IPS-18a (cell line): ENCODE data around the gene CTNND2.

ENCODE experiments used
- H3K27ac ChIP-seq: one replicate; pipeline ENCODE4 v1.5.1; 2013; ENCODE audit warnings: low read length
- H3K27me3 ChIP-seq: one replicate; pipeline ENCODE4 v1.6.1; 2013; ENCODE audit warnings: mild to moderate bottlenecking, low read length; ENCODE audit not compliant: control insufficient read depth, insufficient read depth
- H3K36me3 ChIP-seq: one replicate; pipeline ENCODE4 v1.6.1; 2013; ENCODE audit warnings: low read depth, low read length; ENCODE audit not compliant: control insufficient read depth
- H3K4me1 ChIP-seq: one replicate; pipeline ENCODE4 v1.6.1; 2013; ENCODE audit warnings: low read depth, low read length; ENCODE audit not compliant: control insufficient read depth
- H3K4me3 ChIP-seq: one replicate; pipeline ENCODE4 v1.5.1; 2013; ENCODE audit warnings: low read length
- H3K9ac ChIP-seq: one replicate; pipeline ENCODE4 v1.6.1; 2013; ENCODE audit warnings: mild to moderate bottlenecking, low read length, moderate library complexity
- H3K9me3 ChIP-seq: one replicate; pipeline ENCODE4 v1.6.1; 2013; ENCODE audit warnings: low read depth, low read length; ENCODE audit not compliant: control insufficient read depth

The CTNND2 gene

GRCh38 chr5:11266331-11266730 lies 637.9 kb downstream of the CTNND2 start:
- Histone ChIP-seq H3K27me3 (no peaks in the 10 kb centered on the region), H3K27ac (no peak overlapping the region), H3K4me3 (no peak overlapping the region), H3K9ac (no peak overlapping the region), H3K36me3 (no peaks in the 10 kb centered on the region), H3K4me1 (no peaks in the 10 kb centered on the region), H3K9me3 (no peaks in the 10 kb centered on the region)

DNA sequence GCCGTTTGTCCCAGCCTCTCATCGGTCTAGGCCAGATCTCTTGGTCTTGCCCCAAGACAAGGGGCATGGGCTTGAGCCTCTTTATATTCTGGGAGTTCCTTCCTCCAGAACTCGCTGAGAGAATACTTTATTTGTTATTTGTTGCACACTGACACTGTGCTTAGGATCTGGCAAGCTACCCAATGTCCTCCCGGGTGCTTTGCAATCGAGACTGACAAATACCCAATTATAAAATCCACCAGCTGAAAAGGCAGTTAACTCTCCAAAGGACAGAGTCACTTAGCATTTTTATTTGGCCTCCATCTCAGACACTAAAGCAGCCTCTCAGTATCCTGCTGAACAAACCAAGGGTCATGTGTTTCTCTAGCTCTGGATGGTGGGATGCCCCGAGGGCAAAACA lies 643.0 kb downstream of the CTNND2 start:
- H3K9ac ChIP-seq, result no peak overlapping the region
- no peaks in the 10 kb centered on the region for H3K4me1 ChIP-seq
- H3K27ac ChIP-seq, result no peak overlapping the region
- H3K9me3 ChIP-seq, result no peaks in the 10 kb centered on the region
- H3K27me3 ChIP-seq, result no peaks in the 10 kb centered on the region
- no peaks in the 10 kb centered on the region for H3K36me3 ChIP-seq
- no peak overlapping the region for H3K4me3 ChIP-seq

DNA sequence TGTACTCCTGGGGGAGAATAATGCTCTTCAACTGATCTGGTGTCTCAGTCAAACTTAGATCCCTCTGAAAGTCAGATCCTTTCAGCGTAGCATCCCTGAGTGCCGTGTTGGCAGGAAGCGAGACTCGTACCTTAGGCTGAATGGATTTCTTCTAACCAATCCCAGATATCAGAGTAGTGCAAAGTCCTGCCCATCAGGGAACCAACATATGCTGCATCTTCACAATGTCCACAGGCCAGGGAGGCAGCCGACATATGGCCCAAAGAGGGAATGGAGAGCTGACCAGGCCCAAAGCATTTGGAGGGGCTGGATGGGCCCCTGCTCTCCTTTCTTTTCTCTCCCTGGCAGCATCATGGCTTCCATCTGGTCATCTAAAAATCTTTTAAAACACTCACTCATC lies 646.2 kb downstream of the CTNND2 start:
- Histone ChIP-seq H3K27me3 (no peaks in the 10 kb centered on the region), H3K4me1 (no peaks in the 10 kb centered on the region), H3K36me3 (no peaks in the 10 kb centered on the region), H3K9ac (no peak overlapping the region), H3K4me3 (no peak overlapping the region), H3K9me3 (no peaks in the 10 kb centered on the region), H3K27ac (no peak overlapping the region)

GRCh38 chr5:11252523-11252922 lies 651.7 kb downstream of the CTNND2 start:
- Histone ChIP-seq H3K27me3 (no peaks in the 10 kb centered on the region), H3K4me1 (peaks cover 6% of the 10 kb centered on the region), H3K9me3 (no peaks in the 10 kb centered on the region), H3K9ac (no peak overlapping the region), H3K36me3 (no peaks in the 10 kb centered on the region), H3K27ac (no peak overlapping the region), H3K4me3 (no peak overlapping the region)

DNA sequence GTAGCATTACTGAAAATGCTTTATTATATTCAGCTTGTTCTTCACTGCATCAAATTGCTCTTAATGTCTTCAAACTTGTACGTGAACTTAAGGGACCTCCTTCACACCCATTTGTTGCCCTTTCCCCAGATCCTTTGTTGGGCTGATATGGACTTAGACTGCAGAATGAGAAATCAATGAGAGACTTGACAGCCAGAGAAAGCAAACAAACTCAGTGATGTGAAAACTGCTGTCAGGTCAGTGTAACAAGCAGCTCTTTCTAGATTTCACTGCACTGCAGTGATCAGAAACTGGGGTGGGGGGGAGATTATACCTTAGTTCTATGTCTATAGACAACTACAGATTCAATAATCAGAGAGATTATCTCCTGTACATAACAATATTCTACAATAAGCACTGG lies 652.2 kb downstream of the CTNND2 start:
- Histone ChIP-seq H3K9ac (no peak overlapping the region), H3K36me3 (no peaks in the 10 kb centered on the region), H3K27ac (no peak overlapping the region), H3K4me1 (peaks cover 6% of the 10 kb centered on the region), H3K4me3 (no peak overlapping the region), H3K9me3 (no peaks in the 10 kb centered on the region), H3K27me3 (no peaks in the 10 kb centered on the region)

DNA sequence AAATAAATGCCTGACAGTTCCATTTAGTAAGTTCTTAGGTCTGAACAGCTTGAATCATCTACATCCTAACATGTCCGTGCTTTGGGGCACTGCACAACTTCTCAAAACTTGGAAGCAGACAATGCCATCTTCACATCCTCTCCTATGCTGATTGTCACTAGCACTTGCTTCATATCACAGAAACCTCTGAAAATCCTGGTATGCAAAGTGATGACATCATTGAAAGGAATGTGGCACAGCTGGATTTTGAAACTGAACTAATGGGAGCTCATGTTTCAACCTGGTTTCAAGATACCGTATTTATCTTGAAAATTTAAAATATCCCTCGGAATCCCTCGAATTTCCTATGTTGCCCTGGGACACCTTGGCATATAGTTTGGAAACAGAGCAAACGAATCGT lies 653.0 kb downstream of the CTNND2 start:
- Histone ChIP-seq H3K4me1 (peaks cover 6% of the 10 kb centered on the region), H3K27me3 (no peaks in the 10 kb centered on the region), H3K9me3 (no peaks in the 10 kb centered on the region), H3K27ac (no peak overlapping the region), H3K9ac (no peak overlapping the region), H3K4me3 (no peak overlapping the region), H3K36me3 (no peaks in the 10 kb centered on the region)

DNA sequence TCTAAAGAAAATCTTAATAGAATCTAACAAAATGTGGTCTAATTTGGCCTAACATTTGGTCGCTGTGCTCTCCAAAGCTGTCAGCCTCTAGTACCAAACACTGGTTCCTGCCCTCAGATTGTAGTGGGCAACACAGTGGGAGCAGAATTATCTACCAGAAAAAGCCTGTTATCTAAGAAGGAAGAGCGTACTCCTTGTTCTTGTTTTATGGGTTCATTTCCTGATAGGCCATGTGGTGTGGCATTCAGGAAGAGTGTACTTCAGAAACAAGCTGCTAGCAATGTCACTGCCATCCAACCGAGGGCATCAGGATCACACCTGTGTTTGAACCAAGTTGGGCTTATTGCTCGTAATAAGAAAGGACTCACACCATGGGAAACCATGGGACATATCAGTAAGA lies 655.3 kb downstream of the CTNND2 start:
- H3K4me3 ChIP-seq, result no peak overlapping the region
- H3K27ac ChIP-seq, result no peak overlapping the region
- H3K27me3 ChIP-seq, result no peaks in the 10 kb centered on the region
- H3K4me1 ChIP-seq, result peaks cover 6% of the 10 kb centered on the region
- no peak overlapping the region for H3K9ac ChIP-seq
- no peaks in the 10 kb centered on the region for H3K36me3 ChIP-seq
- no peaks in the 10 kb centered on the region for H3K9me3 ChIP-seq

GRCh38 chr5:11247224-11247623 lies 657.0 kb downstream of the CTNND2 start:
- Histone ChIP-seq H3K4me1 (peaks cover 18% of the 10 kb centered on the region), H3K36me3 (no peaks in the 10 kb centered on the region), H3K27ac (no peak overlapping the region), H3K9me3 (no peaks in the 10 kb centered on the region), H3K9ac (no peak overlapping the region), H3K27me3 (no peaks in the 10 kb centered on the region), H3K4me3 (no peak overlapping the region)

GRCh38 chr5:11240293-11241190 lies 663.7 kb downstream of the CTNND2 start:
- Histone ChIP-seq H3K9ac (no peak overlapping the region), H3K4me3 (no peak overlapping the region), H3K9me3 (no peaks in the 10 kb centered on the region), H3K27me3 (no peaks in the 10 kb centered on the region), H3K27ac (no peak overlapping the region), H3K36me3 (no peaks in the 10 kb centered on the region), H3K4me1 (peaks cover 11% of the 10 kb centered on the region)

DNA sequence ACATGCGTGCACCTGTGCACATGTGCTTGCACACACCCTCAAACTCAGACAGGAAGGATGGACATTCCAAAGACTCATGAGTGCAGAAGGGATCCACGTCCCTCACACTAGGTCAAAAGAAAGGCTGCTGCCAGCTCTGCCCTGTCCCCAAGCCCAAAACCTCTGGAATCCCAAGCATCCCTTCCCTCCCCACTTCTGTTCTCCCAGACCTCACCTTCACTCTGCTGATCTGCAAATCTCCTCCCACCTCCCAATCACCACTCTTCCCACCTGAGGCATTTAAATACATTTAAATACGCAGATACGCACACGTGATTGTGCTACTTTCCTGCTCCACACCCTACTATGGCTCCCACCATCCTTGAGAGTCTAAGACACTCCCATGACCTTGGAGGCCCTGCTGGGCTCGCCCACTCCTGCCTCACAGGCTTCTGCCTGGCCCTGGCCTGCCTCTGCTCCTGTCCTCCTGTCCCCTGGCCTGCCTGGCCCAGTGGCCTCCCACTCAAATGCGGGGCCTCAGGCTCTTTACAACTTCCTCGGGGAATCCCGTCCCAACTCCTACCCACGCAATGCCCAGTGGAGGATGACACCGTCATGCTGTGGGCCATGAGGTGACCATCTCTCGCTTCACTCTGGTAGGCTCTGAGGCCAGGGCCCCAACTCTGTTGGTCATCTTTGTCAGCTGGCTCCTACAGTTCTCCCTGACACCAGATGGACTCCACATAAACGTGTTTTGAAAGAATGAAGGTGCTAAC lies 664.8 kb downstream of the CTNND2 start:
- Histone ChIP-seq H3K27ac (no peak overlapping the region), H3K4me1 (peaks cover 11% of the 10 kb centered on the region), H3K4me3 (no peak overlapping the region), H3K36me3 (no peaks in the 10 kb centered on the region), H3K9me3 (no peaks in the 10 kb centered on the region), H3K9ac (no peak overlapping the region), H3K27me3 (no peaks in the 10 kb centered on the region)

- Histone ChIP-seq H3K4me1 (no peaks in the 10 kb centered on the region), H3K27ac (no peak overlapping the region), H3K36me3 (no peaks in the 10 kb centered on the region), H3K4me3 (no peak overlapping the region), H3K27me3 (no peaks in the 10 kb centered on the region), H3K9me3 (peaks cover 5% of the 10 kb centered on the region), H3K9ac (no peak overlapping the region)
Observed at GRCh38 chr5:11234501-11234911, 669.7 kb downstream of the CTNND2 start.
